RPMI7951 (cell line): ENCODE results near the gene SLC37A1. TPM values are rescaled to one million over a fixed set of nuclear protein-coding genes. Genes with fewer than 3 reads are reported as not detected.

ENCODE experiments used
- DNase-seq: peaks from one replicate; pipeline ENCODE4 v3.0.0-alpha.2; 2012; ENCODE audit warnings: low read depth
- total RNA-seq: library from RNA; depleted of rRNA; stranded (reverse); fragments of >200 nt; shearing (Covaris generic); gene quantifications from 2 replicates; pipeline ENCODE4 v1.2.3, GENCODE V29; 2014

The SLC37A1 gene
- total RNA-seq, 1 experiment from 2014 or later: 0.24 TPM

DNA sequence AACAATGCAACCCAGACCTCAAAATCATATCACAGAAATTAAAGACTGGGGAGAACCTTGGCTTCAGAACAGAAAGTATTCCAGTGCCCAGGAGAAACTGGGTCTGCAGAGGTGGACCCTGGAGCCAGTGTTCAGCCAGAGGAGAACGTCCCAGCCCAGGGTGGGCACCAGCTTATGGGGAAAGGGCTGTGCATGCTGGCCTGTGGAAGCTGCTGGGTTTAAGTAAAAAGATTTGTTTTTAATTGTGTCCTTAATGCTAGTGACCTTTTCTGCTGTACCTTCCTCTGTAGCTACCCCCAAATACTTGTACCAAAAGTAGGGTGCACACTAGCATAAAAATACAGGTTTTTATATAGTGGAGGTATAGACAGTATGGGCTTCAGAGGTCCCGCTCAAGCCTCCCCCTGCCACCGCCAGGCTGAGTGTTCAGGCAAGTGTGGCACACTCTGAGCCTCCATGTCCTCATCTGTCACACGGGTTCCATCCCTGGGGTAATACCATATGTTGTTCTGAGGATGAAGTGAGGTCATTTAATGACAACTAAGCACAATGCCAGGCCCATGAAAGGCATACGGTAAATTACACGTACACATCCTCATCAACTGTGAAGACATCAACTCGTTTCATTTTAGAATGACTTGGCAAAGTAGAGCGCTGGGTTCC, 47.0 kb downstream of the SLC37A1 start:
- DNase-seq: no peak

DNA sequence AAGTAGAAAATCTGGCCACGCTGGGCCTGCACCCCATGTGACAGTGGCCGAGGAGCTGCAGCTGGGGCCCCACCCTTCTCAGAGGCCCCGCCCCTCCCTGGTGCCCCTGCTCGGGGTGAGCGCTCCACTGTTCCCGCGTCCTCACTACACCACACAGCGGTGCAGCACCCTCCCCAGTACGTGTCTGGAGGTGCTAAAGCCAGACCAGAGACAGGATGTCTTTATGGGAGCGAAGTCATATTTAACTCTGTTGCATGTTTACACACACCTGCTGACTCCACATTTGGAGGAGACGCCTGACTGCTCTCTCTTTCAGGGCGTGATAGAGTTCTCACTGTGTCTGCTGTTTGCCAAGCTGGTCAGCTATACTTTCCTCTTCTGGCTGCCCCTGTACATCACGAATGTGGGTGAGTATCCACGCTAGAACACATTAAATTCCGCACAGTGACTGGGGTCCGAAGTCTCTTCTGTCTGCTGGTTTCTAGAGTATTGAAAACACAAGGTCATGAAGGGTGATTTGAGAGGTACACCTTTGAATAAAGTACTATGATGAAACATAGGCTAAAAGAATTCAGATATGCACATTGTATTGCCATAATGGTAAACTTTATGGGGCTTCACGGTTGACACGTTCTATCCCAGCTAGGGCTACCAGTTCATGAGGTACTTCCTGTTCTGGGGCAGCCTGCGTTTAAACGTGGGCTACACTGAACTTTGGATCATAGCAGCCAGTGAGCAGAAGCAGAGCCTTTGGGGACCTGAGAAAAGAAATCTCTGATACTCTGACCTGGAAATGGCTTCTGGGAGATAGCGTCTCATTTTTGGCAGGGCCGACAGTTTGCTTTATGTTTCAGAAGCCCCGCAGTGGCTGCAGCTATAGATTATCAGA, 48.4 kb downstream of the SLC37A1 start:
- DNase-seq: no peak

DNA sequence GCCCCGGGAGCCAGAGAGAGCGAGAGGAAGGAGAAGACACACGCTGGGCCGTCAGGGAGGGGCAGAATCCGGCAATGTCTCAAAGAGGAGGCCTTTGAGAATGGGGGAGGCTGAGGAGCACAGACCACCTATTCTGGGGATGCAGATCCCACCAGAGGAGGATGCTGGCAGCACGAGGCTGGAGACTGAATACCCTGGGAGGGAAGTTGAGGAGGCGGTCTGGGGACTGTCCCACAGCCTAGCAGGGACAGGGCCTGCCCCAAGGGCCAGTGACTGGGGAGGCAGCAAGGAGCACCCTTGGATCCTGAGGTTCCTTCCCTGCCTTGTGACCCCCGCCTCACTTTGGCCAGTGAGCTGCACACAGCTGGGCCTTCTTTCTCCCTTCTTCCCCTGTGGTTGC, 49.2 kb downstream of the SLC37A1 start:
- no peak for DNase-seq

- no peak for DNase-seq
Observed at GRCh38 chr21:42563261-42563660, 49.6 kb downstream of the SLC37A1 start.

GRCh38 chr21:42563686-42564085, 50.0 kb downstream of the SLC37A1 start:
- no peak for DNase-seq

DNA sequence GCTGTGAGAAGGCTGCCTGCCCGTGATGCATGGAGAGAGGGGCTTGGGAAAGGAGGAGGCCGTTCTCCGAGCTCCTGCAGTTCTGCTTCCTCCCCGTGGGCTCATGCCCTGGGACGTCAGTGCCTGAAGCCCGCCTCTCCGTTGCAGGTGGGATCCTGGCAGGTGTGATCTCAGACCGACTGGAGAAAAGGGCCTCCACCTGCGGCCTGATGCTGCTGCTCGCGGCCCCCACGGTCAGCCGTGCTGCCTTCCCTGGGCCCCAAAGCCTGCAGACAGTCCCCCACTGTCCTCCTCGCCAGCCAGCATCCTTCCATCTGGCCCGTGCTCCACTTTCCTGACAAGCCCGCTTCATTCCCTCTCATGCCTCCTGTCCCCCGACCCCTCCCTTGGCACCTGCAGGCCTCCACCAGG, 50.9 kb downstream of the SLC37A1 start:
- no peak for DNase-seq

DNA sequence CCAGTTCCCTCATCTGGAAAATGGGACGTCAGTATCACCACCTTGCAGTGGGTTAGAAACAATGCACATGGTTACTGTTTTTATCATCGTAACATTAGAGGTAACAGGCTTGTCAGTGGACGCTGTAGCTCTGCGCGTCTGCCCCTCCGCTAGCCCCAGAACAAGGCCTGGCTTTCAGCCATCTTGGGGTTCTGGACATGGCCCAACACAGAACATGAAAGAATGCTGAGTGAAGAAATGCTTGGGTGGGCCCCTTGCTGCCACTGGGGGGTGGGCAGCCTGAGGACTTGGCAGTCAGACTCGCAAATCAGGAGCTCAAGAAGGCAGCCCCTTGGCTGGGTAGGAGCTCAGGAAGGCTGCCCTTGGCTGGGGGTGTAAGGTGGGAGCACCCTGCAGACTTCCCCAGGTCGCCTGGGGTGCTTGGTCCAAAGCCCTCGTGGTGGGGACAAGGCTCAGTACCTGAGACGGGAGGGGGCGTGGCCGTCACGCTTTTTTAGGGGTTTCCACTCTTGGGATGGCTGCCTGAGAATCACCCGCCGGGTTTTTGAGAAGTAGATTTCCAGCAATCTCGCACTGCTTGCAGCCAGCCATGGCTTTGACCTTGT, 51.7 kb downstream of the SLC37A1 start:
- no peak for DNase-seq

- DNase-seq: no peak
Observed at GRCh38 chr21:42565886-42566523, 52.4 kb downstream of the SLC37A1 start.

GRCh38 chr21:42566524-42567213, 53.0 kb downstream of the SLC37A1 start:
- DNase-seq: no peak

DNA sequence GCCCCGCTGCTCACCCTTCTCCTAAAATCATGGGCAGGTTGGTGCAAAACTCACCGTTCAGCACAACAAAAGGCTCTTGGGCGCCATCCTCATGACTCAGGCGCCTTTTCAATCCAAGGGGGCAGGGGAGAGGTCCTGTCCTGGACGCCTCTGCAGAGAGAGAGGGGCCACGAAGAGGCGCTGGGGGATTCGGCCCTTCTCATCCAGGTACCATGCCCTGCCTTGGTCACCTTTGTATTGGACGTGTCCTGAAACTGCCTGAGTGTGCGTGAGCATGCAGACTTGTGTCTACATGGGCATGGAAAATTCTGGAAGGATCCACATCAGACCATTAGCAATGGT, 53.5 kb downstream of the SLC37A1 start:
- DNase-seq: no peak

DNA sequence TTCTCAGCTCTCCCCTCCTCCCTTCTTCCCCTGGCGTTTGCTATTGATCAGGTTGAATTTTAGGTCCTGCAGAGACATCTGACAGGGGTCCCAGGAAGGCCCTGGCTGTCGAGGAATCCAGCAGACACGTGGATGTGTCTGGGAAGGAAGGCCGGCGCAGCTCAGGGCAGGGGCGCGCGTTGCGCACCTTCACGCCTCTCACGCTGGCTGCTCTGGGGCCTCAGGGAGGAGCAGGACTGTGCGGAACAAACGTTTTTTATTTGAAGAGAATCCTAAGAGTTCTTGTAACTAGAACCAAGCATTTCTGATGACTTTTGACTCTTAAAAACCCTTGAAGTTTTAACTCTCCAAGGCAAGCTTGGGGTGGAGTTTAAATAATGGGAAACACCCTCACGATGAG, 54.2 kb downstream of the SLC37A1 start:
- DNase-seq: no peak

- no peak for DNase-seq
Observed at GRCh38 chr21:42568376-42568775, 54.7 kb downstream of the SLC37A1 start.

GRCh38 chr21:42568866-42569731, 55.4 kb downstream of the SLC37A1 start:
- DNase-seq: no peak

DNA sequence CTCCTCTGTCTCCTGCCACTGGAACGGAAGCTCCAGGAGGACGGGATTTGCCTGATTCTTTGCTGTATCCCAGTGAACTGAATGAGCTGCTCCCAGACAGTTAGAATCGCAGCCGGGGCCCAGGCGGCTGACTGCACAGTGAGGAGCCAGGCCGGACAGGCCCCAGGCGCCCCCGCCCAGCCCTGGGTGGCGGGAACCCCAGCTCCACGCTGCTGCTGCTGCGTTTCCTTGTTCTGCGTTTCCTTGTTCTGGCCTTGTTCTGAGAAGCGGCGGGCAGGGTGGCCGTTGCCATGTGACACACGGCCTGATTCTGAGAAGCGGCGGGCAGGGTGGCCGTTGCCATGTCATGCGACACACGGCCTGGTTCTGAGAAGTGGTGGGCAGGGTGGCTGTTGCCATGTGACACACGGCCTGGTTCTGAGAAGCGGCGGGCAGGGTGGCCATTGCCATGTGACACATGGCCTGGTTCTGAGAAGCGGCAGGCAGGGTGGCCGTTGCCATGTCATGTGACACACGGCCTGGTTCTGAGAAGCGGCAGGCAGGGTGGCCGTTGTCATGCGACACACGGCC, 56.2 kb downstream of the SLC37A1 start:
- DNase-seq: no peak

DNA sequence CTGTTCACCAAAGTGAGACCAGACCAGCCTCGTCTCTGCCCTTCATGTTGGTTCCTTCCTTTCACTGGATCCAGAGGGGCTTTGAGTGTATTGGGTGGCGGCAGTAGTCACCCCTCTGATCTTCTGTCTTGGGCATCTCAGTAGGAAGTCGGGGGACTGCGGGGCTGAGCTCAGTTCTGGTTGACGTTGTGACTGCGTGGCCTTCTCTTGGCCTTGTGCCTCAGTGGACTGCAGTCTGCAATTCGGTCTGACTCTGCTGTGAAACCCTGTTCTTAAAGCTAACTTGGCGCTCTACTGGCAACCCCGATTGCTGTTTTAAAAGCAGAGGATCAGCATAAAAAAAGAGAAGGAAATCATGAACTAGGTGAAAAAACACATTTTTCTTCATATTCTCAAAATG, 56.7 kb downstream of the SLC37A1 start:
- no peak for DNase-seq

GRCh38 chr21:42570841-42571387, 57.3 kb downstream of the SLC37A1 start:
- DNase-seq: no peak

DNA sequence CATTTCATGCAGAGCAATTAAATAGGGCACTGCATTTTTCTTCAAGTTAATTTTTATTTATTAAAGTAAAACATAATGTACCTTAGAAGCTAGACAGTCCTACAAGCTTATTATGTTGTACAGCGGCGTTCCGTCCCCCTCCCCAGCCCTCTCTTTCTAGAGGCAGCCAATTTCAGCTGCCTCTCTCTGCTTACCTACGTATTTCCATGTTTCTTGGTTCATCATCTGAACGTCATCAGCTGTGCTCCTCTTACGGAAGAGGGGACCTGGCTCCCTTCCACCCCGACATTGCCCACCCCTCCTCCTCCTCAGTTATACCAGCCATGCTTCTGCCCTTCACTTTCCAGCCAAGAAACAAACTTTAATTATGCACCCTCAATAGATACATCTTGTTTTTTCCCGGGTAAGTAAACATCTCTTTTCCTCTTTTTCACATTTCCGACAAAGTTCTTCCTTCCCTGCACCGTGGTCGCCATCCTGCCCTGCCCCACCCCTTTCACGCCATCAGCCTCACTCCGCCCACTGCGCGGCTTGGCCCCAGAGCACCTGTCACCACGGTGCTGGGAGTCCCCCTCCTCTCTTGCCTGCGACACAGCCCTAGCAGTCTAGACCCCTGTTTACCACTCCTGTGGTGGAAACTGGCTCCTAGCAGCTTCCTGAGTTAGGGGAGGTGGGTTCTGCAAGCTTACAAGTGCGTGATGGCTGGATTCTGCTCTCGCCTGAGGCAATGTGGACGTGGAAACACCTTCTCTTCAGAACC, 57.9 kb downstream of the SLC37A1 start:
- DNase-seq: no peak

- DNase-seq: no peak
Observed at GRCh38 chr21:42572906-42573495, 59.3 kb downstream of the SLC37A1 start.
